Activated CD4-positive, alpha-beta T cell treated with anti-CD3 and anti-CD28 coated beads, Interleukin-10, Interleukin-2, amounts not matched to agents 100 ng/mL and 50 ng/mL, durations not matched to agents 16 hours and 8 hours (primary cell): ENCODE measurements around the gene ATRNL1.
A peak's percentile ranks its signal among the peaks of the same experiment; 100 is the strongest.
"Not testable (repeated sequence)": the region's sequence is repeated elsewhere in the genome, so short reads cannot be mapped to it uniquely, and the experiment has no call there.

Experiments used
- DNase-seq: peaks from one replicate; pipeline ENCODE4 v3.0.0-alpha.2; 2020

Gene ATRNL1

DNA sequence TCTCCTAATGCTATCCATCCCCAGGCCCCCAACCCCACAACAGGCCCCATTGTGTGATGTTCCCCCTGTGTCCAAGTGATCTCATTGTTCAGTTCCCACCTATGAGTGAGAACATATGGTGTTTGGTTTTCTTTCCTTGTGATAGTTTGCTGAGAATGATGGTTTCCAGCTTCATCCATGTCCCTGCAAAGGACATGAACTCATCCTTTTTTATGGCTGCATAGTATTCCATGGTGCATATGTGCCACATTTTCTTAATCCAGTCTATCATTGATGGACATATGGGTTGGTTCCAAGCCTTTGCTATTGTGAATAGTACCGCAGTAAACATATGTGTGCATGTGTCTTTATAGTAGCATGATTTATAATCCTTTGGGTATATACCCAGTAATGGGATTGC, 160.6 kb downstream of the ATRNL1 start:
- DNase-seq = not testable (repeated sequence)

DNA sequence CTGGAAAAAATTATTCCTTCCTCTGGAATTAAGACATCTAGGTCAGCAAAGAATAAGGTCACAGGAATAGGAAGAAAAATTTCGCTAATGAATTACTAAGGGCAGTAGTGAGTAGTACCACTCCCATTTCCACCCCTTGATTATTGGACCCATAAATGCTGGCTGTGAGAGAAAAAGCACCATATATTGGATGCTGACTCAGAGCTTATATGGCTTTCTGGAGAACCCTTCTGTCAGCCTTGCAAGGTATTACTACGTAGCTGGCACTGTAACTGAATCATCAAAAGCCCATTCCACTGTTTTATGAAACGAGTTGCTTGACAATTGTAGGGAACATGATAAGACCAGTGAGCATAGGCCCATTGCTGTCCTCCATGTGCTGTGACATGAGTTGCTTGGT, 179.3 kb downstream of the ATRNL1 start:
- DNase-seq = no peak

DNA sequence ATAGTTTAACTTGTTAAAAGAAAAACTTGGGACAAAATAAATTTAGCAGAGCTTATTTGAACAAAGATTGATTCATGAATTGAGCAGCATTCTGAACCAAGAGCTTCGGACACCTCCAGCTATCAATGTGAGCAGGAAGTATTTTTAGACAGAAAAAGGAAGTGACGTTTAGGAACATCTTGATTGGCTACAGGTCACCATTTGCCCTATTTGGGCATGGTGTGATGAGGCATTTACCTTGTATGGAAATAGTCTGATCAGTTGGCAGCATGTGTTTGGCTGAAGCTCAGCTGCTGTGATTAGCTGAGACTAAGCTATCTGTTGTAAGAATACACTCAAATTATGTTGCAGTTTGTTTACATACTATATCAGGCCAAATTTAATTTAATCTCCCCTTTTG, 185.1 kb downstream of the ATRNL1 start:
- DNase-seq = no peak

DNA sequence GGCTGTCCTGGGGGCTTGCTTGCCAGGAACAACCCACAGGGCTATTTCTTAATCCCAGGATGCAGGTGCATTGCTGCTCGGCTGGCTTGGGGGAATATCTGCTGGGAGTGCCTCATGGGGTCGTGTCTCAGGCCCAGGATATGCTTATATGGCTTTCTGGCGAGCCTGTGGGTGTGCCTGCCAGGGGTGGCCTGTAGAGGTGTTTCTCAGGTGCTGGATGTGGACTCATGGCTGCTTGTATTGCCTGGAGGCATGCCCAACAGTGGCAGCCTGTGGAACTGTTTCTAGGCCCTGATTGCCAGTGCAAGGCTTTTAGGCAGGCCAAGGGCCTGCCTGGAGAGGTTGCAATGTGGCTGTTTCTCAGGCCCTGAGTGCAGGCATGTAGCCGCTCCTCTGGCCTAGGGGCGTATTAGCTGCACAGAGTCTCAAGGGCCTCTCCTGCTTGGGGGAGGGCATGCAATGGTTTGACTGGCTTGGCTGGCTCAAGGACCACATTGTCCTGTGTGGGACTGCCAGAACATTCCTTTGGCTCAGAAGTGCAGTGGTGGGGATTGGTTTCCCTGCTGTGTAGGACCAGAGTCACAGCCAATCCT, 202.1 kb downstream of the ATRNL1 start:
- no peak for DNase-seq

DNA sequence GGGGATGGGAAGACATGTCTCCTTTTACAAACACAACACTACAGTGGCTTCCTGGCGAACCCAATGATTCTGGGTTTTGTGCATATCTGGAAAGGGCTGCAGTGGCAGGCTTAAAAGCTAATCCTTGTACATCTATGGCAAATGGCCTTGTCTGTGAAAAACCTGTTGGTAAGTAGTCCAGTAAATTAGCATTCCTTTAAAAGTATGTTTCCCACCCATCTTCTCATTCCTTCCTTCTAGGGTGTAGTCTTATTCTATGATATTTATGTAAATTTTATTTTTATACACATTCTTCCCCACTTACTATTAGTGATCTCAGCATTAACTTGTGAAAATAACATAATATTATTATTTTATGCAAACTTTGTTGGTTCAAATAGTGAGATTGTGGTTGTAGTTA, 206.9 kb downstream of the ATRNL1 start:
- DNase-seq = no peak

DNA sequence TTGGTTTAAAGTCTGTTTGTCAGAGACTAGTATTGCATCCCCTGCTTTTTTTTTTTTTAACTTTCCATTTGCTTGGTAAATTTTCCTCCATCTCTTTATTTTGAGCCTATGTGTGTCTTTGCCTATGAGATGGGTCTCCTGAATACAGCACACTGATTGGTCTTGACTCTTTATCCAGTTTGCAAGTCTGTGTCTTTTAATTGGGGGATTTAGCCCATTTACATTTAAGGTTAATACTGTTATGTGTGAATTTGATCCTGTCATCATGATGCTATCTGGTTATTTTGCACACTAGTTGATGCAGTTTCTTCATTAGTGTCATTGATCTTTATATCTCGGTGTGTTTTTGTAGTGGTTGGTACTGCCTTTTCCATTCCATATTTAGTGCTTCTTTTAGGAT, 226.5 kb downstream of the ATRNL1 start:
- DNase-seq = not testable (repeated sequence)

DNA sequence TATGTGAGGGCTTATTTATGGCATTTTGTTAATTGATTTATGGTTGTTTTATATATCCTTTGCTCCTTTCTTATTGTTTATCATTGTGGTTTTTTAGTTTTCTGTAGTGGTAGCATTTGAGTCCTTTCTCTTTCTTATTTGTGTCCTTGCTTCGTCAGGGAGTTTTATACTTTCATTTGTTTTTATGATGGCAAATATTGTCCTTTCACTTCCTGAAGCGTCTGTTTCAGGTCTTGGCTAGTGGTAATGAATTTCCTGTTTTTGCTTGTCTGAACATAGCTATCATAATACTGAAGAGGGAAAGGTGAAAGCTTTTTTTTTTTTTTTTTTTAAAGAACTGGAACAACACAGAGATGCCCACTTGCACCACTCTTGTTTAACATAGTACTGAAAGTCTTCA, 228.2 kb downstream of the ATRNL1 start:
- DNase-seq = no peak

DNA sequence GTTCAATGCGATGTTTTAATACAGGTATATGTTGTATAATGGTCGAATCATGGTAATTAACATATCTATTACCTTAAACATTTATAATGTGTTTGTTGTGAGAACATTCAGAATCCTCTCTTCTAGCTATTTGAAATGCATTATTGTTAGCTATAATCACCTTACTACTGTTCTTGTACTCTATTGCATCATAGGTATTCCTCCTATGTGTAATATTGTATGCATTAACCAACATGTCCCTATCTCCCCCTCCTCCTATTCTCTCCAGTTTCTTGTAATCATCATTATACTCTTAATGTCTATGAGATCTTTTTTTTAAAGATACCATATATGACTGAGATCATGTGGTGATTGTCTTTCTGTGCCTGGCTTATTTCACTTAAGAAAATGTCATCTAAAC, 235.2 kb downstream of the ATRNL1 start:
- no peak for DNase-seq

DNA sequence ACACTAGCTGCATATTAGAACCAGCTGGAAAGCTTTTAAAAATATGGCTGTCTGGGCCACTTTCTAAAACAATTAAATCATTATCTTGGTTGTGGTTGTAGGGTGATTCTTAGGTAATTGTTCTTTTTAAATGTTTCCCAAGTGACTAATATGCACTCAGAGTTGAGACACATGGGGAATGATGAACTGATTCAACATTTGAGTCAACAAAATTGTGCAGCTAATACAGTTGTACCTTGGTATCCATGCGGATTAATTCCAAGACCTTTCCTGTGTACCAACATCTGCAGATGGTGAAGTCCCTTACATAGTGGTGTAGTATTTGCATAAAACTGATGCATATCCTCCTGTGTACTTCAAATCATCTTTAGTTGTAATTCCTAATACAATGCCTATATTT, 242.2 kb downstream of the ATRNL1 start:
- no peak for DNase-seq

DNA sequence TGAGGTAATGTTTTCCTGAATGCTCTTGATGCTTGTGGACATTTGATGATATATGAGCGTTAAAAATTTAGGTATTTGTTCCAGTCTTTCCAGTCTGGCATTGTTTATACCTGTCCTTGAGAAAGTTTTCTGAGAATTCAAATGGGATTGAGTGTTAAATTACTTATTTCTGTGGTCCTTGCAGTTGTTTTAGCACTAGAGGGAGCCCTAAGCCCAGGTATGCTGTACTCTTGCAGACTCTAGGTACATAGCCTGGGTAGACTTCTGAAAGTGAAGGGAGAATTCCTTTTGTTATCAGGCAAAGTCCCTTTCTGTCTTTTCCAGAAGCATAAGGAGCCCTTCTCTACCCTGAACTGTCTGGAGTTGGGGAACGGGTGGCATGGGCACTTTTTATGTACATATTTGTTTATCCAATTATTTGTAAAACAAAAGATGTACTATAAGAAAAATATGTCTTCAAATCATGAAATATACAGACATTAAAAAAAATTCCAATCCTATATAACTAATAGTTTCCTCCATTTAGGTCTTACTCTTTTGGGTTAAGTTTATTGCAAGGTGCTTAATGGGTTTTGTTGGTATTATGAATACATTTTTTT, 262.1 kb downstream of the ATRNL1 start:
- peak; percentile 60 for DNase-seq

DNA sequence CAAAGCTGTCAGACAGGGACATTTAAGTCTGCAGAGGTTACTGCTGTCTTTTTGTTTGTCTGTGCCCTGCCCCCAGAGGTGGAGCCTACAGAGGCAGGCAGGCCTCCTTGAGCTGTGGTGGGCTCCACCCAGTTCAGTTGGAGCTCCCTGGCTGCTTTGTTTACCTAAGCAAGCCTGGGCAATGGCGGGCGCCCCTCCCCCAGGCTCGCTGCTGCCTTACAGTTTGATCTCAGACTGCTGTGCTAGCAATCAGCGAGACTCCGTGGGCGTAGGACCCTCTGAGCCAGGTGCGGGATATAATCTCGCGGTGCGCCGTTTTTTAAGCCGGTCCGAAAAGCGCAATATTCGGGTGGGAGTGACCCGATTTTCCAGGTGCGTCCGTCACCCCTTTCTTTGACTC, 274.8 kb downstream of the ATRNL1 start:
- DNase-seq = not testable (repeated sequence)

DNA sequence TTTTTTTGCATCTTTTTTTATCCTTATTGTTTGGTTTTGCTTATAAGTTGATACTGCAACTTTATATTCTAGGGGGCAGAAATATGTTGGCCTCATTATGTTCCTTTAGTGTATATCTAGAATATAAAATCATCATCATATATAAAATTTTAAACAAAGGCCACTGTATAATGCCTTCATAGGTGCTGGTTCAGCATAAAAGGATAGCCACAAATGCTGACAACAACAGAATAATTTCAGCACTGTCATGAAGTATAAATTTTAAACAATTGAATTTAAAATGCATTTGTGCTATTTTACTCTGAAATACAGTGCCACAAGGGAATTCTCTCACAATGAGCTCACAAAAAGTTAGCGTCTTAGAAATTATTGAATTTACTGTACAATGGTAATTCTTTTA, 285.9 kb downstream of the ATRNL1 start:
- no peak for DNase-seq

DNA sequence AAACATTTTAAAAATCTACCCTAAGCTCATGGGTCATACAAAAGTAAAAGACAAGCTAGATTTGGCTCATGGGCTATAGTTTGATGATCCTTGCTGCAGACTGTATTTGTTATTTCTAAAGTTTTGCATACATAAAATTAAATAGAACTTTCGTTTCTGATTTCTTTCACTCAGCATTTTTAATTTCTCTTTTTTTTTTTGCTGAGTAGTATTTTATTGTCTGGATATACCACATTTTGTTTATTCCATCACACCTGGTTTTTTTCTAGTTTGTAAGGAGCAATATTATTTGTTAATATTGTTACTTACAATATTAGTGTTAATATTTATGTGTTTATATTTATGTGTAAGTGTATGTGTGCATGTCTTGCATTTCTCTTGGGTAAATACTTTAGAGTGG, 291.5 kb downstream of the ATRNL1 start:
- no peak for DNase-seq

DNA sequence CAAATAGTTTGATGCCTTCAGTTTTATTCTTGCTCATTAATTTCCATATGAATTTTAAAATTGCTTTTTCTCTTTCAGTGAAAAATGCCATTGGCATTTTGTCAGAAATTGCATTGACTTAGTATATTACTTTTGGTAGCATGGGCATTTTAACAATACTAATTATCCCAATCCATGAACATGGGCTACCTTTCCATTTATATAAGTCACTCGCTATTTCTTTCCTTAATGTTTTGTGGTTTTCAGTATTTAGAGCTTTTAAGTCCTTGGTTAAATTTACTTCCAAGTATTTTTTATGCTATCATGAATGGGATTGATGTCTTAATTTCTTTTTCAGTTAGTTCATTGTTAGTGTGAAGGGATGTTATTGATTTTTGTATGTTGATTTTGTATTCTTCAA, 297.4 kb downstream of the ATRNL1 start:
- DNase-seq = no peak

DNA sequence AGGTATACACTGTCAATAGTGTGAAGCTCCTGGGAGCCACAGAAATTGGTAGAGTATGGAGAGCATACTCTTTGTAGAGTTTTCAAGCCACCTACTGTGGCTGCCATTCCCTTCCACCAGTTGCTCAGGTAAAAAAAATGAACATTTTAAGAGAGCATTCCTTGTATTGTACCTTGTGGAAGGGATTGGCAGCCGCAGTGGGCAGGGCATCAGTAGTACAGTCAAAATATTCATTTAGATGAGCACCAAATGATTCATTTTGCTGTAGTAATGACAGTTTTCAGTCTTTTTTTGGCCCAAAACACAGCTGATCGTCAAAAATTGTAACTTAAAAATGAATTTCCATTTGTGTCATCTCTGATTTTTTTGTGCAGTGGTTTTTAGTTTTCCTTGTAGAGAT, 304.9 kb downstream of the ATRNL1 start:
- DNase-seq = no peak

DNA sequence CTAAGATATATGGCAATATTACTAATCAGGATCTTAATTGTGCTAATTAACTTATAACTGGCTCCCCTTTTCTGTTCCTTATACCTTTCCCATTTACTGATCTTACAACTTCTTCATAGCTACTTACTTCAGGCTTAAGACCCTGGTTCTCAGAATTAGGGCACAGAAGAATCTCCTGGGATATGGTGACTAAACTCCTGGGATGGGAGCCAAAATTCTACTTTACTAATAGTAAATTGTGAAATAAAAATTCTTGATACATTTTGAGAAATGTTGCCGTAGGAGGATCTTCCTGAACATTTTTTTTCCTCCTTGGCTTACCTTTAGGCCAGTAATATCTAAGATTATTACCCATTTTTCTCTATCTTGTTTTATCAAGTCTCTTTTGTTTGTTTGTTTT, 309.5 kb downstream of the ATRNL1 start:
- no peak for DNase-seq

DNA sequence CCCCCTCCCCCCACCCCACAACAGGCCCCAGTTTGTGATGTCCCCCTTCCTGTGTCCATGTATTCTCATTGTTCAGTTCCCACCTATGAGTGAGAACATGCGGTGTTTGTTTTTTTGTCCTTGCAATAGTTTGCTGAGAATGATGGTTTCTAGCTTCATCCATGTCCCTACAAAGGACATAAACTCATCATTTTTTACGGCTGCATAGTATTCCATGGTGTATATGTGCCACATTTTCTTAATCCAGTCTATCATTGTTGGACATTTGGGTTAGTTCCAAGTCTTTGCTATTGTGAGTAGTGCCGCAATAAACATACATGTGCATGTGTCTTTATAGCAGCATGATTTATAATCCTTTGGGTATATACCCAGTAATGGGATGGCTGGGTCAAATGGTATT, 312.7 kb downstream of the ATRNL1 start:
- not testable (repeated sequence) for DNase-seq

DNA sequence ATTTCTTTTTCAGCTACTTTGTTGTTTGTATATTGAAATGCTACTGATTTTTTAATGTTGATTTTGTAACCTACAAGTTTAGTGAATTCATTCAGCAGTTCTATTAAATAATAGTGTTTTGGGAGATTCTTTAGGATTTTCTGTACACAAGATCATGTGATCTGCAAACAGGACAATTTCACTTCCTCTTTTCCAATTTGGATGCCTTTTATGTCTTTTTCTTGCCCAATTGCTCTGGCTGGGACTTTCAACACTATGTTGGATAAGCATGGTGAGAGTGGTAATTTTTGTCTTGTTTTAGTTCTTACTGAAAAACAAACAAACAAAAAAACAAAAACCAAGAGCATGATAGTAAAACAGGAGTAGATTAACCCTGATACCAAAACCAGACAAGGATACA, 316.2 kb downstream of the ATRNL1 start:
- no peak for DNase-seq

DNA sequence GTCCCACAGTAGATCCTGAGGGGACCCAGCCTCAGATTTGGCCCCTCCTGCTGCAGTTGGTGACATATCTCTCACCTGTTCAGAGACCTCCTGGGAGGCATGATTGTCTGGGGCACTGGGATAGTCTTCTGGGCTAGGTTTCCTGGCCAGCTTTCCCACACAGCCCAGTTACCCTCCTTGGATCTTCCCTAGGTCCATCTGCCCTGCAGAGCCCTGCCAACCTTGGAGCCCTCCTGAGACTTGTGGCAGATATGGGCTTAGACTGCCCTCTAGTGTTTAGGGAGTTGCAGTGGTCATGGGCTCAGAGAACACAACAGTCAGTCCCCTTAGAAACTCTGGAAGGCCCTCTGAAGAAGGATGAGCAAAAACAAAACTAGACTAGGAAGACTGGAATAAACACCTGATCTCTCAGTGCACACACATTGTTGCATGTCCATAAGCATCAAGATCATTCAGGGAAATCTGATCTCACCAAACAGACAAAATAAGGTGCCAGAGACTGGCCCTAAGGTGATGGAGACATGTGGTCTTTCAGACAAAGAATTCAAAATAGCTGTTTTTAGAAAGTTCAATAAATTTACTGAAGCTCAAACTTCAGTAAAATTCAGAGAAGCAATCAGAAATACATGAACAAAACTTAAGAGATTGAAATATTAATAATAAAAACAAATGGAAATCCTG, 324.6 kb downstream of the ATRNL1 start:
- peak; percentile 52 for DNase-seq

DNA sequence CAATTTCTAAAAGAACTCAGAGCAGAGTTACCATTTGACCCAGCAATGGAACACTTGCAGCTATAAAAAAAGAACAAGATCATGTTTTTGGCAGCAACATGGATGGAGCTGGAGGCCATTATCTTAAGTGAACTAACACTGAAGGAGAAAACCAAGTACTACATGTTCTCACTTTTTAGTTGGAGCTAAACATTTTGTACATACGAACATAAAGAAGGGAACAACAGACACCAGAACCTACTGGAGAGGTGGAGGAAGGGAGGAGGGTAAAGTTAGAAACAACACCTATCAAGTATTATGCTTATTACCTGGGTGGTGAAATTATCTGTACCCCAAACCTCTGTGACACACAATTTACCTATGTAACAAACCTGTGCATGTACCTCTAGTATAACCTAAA, 329.5 kb downstream of the ATRNL1 start:
- no peak for DNase-seq

DNA sequence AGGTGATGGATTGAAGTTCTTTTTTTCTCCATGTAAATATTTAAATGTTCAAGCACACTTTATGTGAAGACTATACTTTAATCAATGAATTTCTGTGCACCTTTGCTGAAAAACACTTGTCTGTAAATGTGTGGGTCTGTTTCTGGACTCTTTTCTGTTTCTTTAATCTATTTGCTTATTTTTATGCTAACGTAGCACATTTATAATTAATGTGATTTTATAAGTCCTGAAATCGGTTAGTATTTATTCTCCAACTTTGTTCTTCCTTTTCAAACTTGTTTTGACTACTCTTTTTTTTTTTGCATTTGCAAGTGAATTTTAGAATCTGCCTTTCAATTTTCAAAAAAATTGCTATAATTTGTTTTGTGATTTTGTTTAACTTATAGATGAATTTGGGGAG, 334.4 kb downstream of the ATRNL1 start:
- DNase-seq = no peak

DNA sequence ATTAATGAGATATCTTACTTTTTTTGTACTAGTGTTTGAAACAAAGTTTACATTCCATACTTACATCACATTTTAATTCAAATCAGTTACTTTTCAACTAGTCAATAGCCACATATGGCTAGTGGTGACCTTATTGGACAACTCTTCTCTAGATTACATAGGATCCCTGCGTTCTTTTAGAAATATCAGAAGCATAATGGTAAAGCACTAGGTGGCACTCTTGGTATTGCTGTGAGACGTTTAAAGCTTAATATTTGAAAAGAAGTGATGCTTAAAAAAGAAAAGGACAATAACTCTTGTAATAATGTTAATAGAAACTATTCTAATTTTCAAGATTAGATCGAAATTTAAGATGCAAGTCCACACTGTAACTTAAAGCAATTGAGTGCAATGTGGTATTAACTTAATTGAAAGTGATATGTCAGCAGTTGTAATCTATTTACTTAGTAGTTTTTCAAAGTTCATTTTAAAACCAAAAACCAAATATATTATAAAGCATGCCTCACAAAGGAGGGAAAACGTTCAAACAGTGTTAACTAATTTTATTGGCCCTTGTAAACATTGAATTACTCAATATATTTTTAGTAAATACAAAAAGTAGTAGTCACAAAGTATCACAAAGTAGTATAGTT, 339.1 kb downstream of the ATRNL1 start:
- no peak for DNase-seq

DNA sequence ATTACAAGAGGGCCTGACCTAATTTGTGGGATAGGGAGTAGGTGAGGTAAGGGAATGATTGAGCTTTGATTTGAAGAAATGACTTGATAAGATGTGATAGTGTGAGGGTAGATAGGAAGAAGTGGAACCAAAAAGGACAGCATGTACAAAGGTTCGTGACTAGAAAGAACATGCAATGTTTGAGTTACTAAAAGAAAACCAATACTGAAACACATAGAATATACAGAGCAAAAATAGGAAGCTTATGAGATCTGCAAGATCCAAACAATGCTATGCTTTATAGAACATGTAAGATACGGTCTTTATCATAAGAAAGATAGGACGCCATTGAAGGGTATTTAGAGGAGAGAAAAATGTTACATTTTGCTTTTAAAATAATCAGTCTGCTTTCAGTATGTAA, 343.8 kb downstream of the ATRNL1 start:
- DNase-seq = no peak

DNA sequence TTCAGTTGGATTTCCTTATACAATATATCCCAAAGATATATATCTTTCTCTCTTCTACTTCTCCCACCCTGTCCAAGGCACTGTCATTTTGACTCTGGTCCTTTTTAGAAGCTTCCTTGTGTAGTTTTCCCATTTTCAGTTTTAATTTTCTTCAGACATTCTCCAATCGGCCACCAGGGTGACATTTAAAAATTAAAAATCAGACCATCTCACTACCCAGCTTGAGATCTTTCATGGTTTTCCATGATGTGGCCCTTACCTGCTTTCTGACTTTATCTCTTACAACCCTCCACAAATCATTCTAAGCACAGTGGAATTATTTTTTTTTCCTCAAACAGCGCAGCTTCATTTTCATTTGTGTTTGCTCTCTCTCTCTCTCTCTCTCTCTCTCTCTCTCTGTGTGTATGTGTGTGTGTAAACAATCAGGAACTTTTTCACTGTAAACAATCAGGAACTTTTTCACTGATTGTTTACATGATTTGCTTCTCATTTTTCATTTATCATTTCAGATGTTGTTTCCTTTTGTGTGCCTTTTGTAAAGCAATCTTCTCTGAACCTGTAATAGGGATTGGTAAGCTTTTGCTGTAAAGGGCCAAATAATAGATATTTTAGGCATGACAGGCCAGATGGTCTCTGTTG, 348.9 kb downstream of the ATRNL1 start:
- DNase-seq = no peak
